ENCODE data around the gene SCN7A. TPM values are rescaled to one million over a fixed set of nuclear protein-coding genes. Genes with fewer than 3 reads are reported as not detected.

SCN7A gene
- total RNA-seq, 4 donors from 2014 or later = 0.99 to 23.1 (median 3.5) TPM

- H3K27me3 ChIP-seq = no peaks in the 10 kb centered on the region
- intact Hi-C loops (cut with DNase I) = no loop called here
- H3K4me3 ChIP-seq = no peak overlapping the region
- no peak for DNase-seq
- H3K27ac ChIP-seq = no peak overlapping the region
- H3K36me3 ChIP-seq = no peaks in the 10 kb centered on the region
- TF ChIP-seq POLR2A (IDR thresholded peaks at IDR 0.05) (no peak), CTCF (IDR thresholded peaks at IDR 0.05) (no peak)
- 45 to 47% methylated on average over 2 of the region's 2 CpGs for WGBS, 2 donors
- no peaks in the 10 kb centered on the region for H3K9me3 ChIP-seq
- no peaks in the 10 kb centered on the region for H3K4me1 ChIP-seq
Observed at GRCh38 chr2:166454006-166454595, 39.9 kb downstream of the SCN7A start.

GRCh38 chr2:166451468-166451867 is 42.6 kb downstream of the SCN7A start:
- intact Hi-C loops (cut with DNase I) = no loop called here
- no peaks in the 10 kb centered on the region for H3K36me3 ChIP-seq
- H3K4me3 ChIP-seq = no peak overlapping the region
- no peak for DNase-seq
- H3K4me1 ChIP-seq = no peaks in the 10 kb centered on the region
- H3K9me3 ChIP-seq = no peaks in the 10 kb centered on the region
- H3K27me3 ChIP-seq = no peaks in the 10 kb centered on the region
- 61% methylated on average over 1 of the region's 1 CpG for WGBS, 2 donors
- no peak overlapping the region for H3K27ac ChIP-seq
- TF ChIP-seq CTCF (IDR thresholded peaks at IDR 0.05) (no peak), POLR2A (IDR thresholded peaks at IDR 0.05) (no peak)

- intact Hi-C loops (cut with DNase I) = no loop called here
Observed at GRCh38 chr2:166449439-166449838, 44.6 kb downstream of the SCN7A start.

GRCh38 chr2:166448106-166448505 is 45.9 kb downstream of the SCN7A start:
- Histone ChIP-seq H3K36me3 (no peaks in the 10 kb centered on the region), H3K27ac (no peak overlapping the region), H3K4me1 (no peaks in the 10 kb centered on the region), H3K27me3 (no peaks in the 10 kb centered on the region), H3K9me3 (no peaks in the 10 kb centered on the region), H3K4me3 (no peak overlapping the region)
- no peak for TF ChIP-seq POLR2A (IDR thresholded peaks at IDR 0.05)
- TF ChIP-seq CTCF (IDR thresholded peaks at IDR 0.05) = no peak
- intact Hi-C loops (cut with DNase I) = no loop called here
- no peak for DNase-seq

More at GRCh38 chr2:166449439-166449838, 44.6 kb downstream of the SCN7A start:
- Histone ChIP-seq H3K4me3 (no peak overlapping the region), H3K9me3 (no peaks in the 10 kb centered on the region), H3K4me1 (no peaks in the 10 kb centered on the region), H3K27ac (no peak overlapping the region), H3K27me3 (no peaks in the 10 kb centered on the region), H3K36me3 (no peaks in the 10 kb centered on the region)
- TF ChIP-seq CTCF (IDR thresholded peaks at IDR 0.05) (no peak), POLR2A (IDR thresholded peaks at IDR 0.05) (no peak)
- WGBS, 2 donors = 36 to 38% methylated on average over 1 of the region's 1 CpG
- no peak for DNase-seq

GRCh38 chr2:166444306-166444705 is 49.7 kb downstream of the SCN7A start:
- H3K27me3 ChIP-seq = no peaks in the 10 kb centered on the region
- H3K27ac ChIP-seq = no peak overlapping the region
- H3K9me3 ChIP-seq = no peaks in the 10 kb centered on the region
- H3K36me3 ChIP-seq = no peaks in the 10 kb centered on the region
- no peaks in the 10 kb centered on the region for H3K4me1 ChIP-seq
- intact Hi-C loops (cut with DNase I) = no loop called here
- no peak overlapping the region for H3K4me3 ChIP-seq
- DNase-seq = no peak
- no peak for TF ChIP-seq POLR2A (IDR thresholded peaks at IDR 0.05)
- no peak for TF ChIP-seq CTCF (IDR thresholded peaks at IDR 0.05)

Data from esophagus squamous epithelium (tissue), 5 donors.